Measurements from ENCODE around the gene BPTF. TPM values are rescaled to one million over a fixed set of nuclear protein-coding genes. Genes with fewer than 3 reads are reported as not detected.
"Not testable (repeated sequence)": the region's sequence is repeated elsewhere in the genome, so short reads cannot be mapped to it uniquely, and the experiment has no call there.

The BPTF gene
- total and polyA plus RNA-seq, 2 donors, result 29.8 to 48.5 TPM

DNA sequence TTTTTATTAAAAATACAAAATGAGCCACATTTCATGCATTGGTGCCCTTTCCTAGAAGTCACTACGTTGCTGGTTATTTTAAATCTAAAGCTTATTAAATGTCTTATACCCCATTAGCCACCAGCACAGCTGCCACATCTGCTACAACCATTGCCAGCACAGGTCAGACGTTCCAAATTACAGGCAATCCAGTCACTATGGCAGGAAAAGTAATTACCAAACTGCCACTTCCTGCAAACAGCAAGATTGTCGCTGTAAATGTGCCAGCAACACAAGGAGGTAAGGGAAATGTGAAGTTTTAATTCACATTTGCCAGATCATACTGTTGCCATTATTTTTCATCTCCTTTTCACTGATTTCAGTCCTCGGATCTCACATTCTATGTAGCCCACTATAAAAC, 103.5 kb downstream of the BPTF start:
- 88% methylated on average over 4 of the region's 4 CpGs for WGBS
- not testable (repeated sequence) for H3K4me3 ChIP-seq (ENCODE audit: low read length in 2 of 2); H3K27me3 ChIP-seq (ENCODE audit: control insufficient read depth in 2 of 2, insufficient read depth in 1 of 2, low read length in 1 of 2); DNase-seq (ENCODE audit: low read depth in 6 of 9, low spot score in 9 of 9); H3K27ac ChIP-seq (ENCODE audit: low read depth in 1 of 2, low read length in 1 of 2); H3K9me3 ChIP-seq (ENCODE audit: control insufficient read depth in 2 of 2, insufficient read depth in 1 of 2, low read length in 1 of 2); H3K4me1 ChIP-seq (ENCODE audit: control insufficient read depth in 2 of 2, insufficient read depth in 2 of 2, low read length in 2 of 2)
- H3K36me3 ChIP-seq (ENCODE audit: control insufficient read depth in 2 of 2, insufficient read depth in 2 of 2, low read length in 1 of 2), result peaks cover 64 to 86% of the 10 kb centered on the region in 2 donors

DNA sequence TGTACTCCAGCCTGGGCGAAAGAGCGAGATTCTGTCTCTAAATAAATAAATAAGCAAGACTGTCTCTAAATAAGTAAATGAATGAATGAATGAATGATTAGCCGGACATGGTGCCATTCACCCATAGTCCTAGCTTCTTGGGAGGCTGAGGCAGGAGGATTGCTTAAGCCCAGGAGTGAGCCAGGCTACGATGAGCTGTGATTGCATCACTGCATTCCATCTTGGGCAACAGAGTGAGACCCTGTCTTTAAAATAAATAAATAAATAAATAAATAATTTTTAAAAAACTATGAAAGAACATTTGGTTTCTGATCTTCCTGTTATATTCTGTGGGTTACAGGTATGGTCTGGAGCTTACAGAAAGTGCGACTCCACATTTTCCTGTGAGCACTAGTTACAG, 105.9 kb downstream of the BPTF start:
- H3K36me3 ChIP-seq (ENCODE audit: control insufficient read depth in 2 of 2, insufficient read depth in 2 of 2, low read length in 1 of 2), result peaks cover 54 to 83% of the 10 kb centered on the region in 2 donors
- no peak for DNase-seq (ENCODE audit: low read depth in 6 of 9, low spot score in 9 of 9)
- no peaks in the 10 kb centered on the region for H3K9me3 ChIP-seq (ENCODE audit: control insufficient read depth in 2 of 2, insufficient read depth in 1 of 2, low read length in 1 of 2)
- no peaks in the 10 kb centered on the region for H3K27me3 ChIP-seq (ENCODE audit: control insufficient read depth in 2 of 2, insufficient read depth in 1 of 2, low read length in 1 of 2)
- H3K4me1 ChIP-seq (ENCODE audit: control insufficient read depth in 2 of 2, insufficient read depth in 2 of 2, low read length in 2 of 2), result no peaks in the 10 kb centered on the region
- H3K27ac ChIP-seq (ENCODE audit: low read depth in 1 of 2, low read length in 1 of 2), result no peak overlapping the region
- no peak overlapping the region for H3K4me3 ChIP-seq (ENCODE audit: low read length in 2 of 2)
- 97% methylated on average over 5 of the region's 5 CpGs for WGBS

DNA sequence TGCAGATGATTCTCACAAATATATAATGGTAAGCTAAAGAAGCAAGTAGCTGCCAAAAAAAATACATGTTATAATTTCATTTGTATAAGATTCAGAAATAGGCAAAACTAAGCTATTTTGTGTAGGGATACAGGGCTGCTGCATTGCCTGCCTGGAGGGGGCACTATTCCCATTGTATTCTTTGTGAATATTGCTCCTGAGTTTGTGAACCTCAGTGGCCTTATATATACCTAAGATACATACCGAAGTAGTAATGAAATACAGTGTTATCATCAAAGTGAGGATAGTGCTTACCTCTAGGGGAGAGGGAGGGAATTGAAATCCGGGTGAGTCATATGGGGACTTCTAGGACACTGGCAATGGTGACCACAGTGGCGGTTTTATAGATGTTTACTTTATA, 117.5 kb downstream of the BPTF start:
- H3K27me3 ChIP-seq (ENCODE audit: control insufficient read depth in 2 of 2, insufficient read depth in 1 of 2, low read length in 1 of 2), result no peaks in the 10 kb centered on the region
- H3K9me3 ChIP-seq (ENCODE audit: control insufficient read depth in 2 of 2, insufficient read depth in 1 of 2, low read length in 1 of 2), result no peaks in the 10 kb centered on the region
- H3K4me3 ChIP-seq (ENCODE audit: low read length in 2 of 2), result no peak overlapping the region
- WGBS, result 97% methylated on average over 3 of the region's 3 CpGs
- H3K36me3 ChIP-seq (ENCODE audit: control insufficient read depth in 2 of 2, insufficient read depth in 2 of 2, low read length in 1 of 2), result peaks cover 40 to 90% of the 10 kb centered on the region in 2 donors
- H3K27ac ChIP-seq (ENCODE audit: low read depth in 1 of 2, low read length in 1 of 2), result no peak overlapping the region
- no peaks in the 10 kb centered on the region for H3K4me1 ChIP-seq (ENCODE audit: control insufficient read depth in 2 of 2, insufficient read depth in 2 of 2, low read length in 2 of 2)
- DNase-seq (ENCODE audit: low read depth in 6 of 9, low spot score in 9 of 9), result no peak

DNA sequence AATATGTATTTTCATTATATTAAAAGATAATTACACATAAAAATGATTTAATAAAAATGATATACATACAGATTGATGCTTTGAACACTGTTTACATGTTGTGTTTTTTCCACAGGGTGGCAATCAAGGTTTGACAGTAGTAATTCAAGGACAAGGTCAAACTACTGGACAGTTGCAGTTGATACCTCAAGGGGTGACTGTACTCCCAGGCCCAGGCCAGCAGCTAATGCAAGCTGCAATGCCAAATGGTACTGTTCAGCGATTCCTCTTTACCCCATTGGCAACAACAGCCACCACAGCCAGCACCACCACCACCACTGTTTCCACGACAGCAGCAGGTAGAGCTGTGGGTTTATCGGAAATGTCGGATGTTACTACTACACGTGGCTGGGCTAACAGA, 118.7 kb downstream of the BPTF start:
- Histone ChIP-seq H3K4me1 (ENCODE audit: control insufficient read depth in 2 of 2, insufficient read depth in 2 of 2, low read length in 2 of 2) (no peaks in the 10 kb centered on the region), H3K27ac (ENCODE audit: low read depth in 1 of 2, low read length in 1 of 2) (no peak overlapping the region), H3K27me3 (ENCODE audit: control insufficient read depth in 2 of 2, insufficient read depth in 1 of 2, low read length in 1 of 2) (no peaks in the 10 kb centered on the region), H3K36me3 (ENCODE audit: control insufficient read depth in 2 of 2, insufficient read depth in 2 of 2, low read length in 1 of 2) (peaks cover 52 to 90% of the 10 kb centered on the region in 2 donors), H3K4me3 (ENCODE audit: low read length in 2 of 2) (no peak overlapping the region), H3K9me3 (ENCODE audit: control insufficient read depth in 2 of 2, insufficient read depth in 1 of 2, low read length in 1 of 2) (no peaks in the 10 kb centered on the region)
- DNase-seq (ENCODE audit: low read depth in 6 of 9, low spot score in 9 of 9), result no peak
- 98% methylated on average over 5 of the region's 5 CpGs for WGBS

DNA sequence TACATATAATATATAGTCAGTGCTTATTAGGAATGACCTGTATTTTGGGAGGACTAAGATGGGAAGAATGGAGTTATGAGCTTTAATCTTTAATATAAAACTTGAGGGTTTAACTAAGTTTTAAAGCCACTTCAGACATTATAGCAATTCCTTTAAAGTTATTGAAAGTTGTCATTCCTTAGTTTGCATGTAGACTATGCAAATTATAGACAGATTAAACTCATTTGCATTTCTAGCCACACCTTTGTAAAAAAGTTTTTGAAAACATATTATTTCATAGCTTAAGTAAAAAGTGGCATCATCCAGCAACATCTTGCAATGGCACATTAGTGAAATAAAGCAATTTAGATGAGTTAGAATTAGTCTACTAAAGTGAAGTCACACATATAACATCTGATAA, 121.2 kb downstream of the BPTF start:
- no peak overlapping the region for H3K4me3 ChIP-seq (ENCODE audit: low read length in 2 of 2)
- no peak for DNase-seq (ENCODE audit: low read depth in 6 of 9, low spot score in 9 of 9)
- no peaks in the 10 kb centered on the region for H3K27me3 ChIP-seq (ENCODE audit: control insufficient read depth in 2 of 2, insufficient read depth in 1 of 2, low read length in 1 of 2)
- no peak overlapping the region for H3K27ac ChIP-seq (ENCODE audit: low read depth in 1 of 2, low read length in 1 of 2)
- peaks cover 60 to 91% of the 10 kb centered on the region in 2 donors for H3K36me3 ChIP-seq (ENCODE audit: control insufficient read depth in 2 of 2, insufficient read depth in 2 of 2, low read length in 1 of 2)
- no peaks in the 10 kb centered on the region for H3K4me1 ChIP-seq (ENCODE audit: control insufficient read depth in 2 of 2, insufficient read depth in 2 of 2, low read length in 2 of 2)
- no peaks in the 10 kb centered on the region for H3K9me3 ChIP-seq (ENCODE audit: control insufficient read depth in 2 of 2, insufficient read depth in 1 of 2, low read length in 1 of 2)

DNA sequence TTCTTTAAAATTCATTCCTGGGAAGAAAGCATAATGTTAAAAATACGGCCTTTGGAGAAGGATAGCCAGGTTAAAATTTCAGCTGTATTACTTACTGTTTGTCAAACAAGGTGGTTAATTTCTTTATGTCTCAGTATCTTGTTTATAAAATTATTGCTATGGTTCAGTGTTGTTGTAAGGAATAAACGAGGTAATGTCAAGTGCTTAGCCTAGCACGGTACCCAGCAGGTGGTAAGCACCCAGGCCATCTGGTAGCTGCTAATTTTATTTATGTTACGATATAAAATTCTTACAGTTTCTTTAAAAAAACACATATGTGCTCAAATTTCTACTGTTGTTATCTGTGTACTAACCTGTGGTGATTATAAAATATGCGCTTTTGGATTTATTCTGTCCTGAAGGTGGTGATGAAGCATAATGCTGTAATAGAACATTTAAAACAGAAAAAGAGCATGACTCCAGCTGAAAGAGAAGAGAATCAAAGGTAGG, 122.1 kb downstream of the BPTF start:
- Histone ChIP-seq H3K9me3 (ENCODE audit: control insufficient read depth in 2 of 2, insufficient read depth in 1 of 2, low read length in 1 of 2) (no peaks in the 10 kb centered on the region), H3K27ac (ENCODE audit: low read depth in 1 of 2, low read length in 1 of 2) (no peak overlapping the region), H3K27me3 (ENCODE audit: control insufficient read depth in 2 of 2, insufficient read depth in 1 of 2, low read length in 1 of 2) (no peaks in the 10 kb centered on the region), H3K4me1 (ENCODE audit: control insufficient read depth in 2 of 2, insufficient read depth in 2 of 2, low read length in 2 of 2) (no peaks in the 10 kb centered on the region), H3K4me3 (ENCODE audit: low read length in 2 of 2) (no peak overlapping the region), H3K36me3 (ENCODE audit: control insufficient read depth in 2 of 2, insufficient read depth in 2 of 2, low read length in 1 of 2) (peaks cover 65 to 91% of the 10 kb centered on the region in 2 donors)
- DNase-seq (ENCODE audit: low read depth in 6 of 9, low spot score in 9 of 9), result no peak
- whole genome bisulfite sequencing, result 99% methylated on average over 5 of the region's 5 CpGs

DNA sequence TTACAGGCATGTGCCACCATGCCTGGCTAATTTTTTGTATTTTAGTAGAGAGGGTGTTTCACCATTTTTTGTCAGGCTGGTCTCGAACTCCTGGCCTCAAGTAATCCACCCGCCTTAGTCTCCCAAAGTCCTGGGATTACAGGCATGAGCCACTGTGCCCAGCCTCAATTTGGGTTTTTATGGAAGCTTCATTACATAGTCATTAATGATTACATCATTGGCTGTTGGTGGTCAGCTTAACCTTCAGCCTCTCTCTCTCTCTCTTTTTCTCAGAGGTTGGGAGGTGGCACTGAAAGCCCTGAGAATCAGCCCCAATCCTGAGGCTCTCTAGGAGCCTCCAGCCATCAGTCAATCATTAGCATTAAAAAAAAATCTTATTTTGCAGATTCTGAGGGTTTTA, 125.6 kb downstream of the BPTF start:
- peaks cover 64 to 72% of the 10 kb centered on the region in 2 donors for H3K36me3 ChIP-seq (ENCODE audit: control insufficient read depth in 2 of 2, insufficient read depth in 2 of 2, low read length in 1 of 2)
- no peak for DNase-seq (ENCODE audit: low read depth in 6 of 9, low spot score in 9 of 9)
- no peak overlapping the region for H3K4me3 ChIP-seq (ENCODE audit: low read length in 2 of 2)
- H3K9me3 ChIP-seq (ENCODE audit: control insufficient read depth in 2 of 2, insufficient read depth in 1 of 2, low read length in 1 of 2), result no peaks in the 10 kb centered on the region
- no peak overlapping the region for H3K27ac ChIP-seq (ENCODE audit: low read depth in 1 of 2, low read length in 1 of 2)
- WGBS, result 99% methylated on average over 2 of the region's 2 CpGs
- no peaks in the 10 kb centered on the region for H3K27me3 ChIP-seq (ENCODE audit: control insufficient read depth in 2 of 2, insufficient read depth in 1 of 2, low read length in 1 of 2)
- no peaks in the 10 kb centered on the region for H3K4me1 ChIP-seq (ENCODE audit: control insufficient read depth in 2 of 2, insufficient read depth in 2 of 2, low read length in 2 of 2)

DNA sequence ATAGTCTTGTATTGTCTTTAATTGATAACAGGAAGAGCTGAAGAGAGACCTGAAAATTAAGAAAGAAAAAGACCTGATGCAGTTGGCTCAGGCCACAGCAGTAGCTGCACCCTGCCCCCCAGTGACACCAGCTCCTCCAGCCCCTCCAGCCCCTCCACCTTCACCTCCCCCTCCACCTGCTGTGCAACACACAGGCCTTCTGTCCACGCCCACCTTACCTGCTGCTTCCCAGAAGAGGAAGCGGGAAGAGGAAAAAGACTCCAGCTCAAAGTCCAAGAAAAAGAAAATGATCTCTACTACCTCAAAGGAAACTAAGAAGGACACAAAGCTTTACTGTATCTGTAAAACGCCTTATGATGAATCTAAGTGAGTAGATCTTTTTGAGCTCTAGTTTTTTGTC, 134.2 kb downstream of the BPTF start:
- no peak overlapping the region for H3K4me3 ChIP-seq (ENCODE audit: low read length in 2 of 2)
- WGBS, result 95% methylated on average over 3 of the region's 3 CpGs
- no peaks in the 10 kb centered on the region for H3K4me1 ChIP-seq (ENCODE audit: control insufficient read depth in 2 of 2, insufficient read depth in 2 of 2, low read length in 2 of 2)
- H3K27me3 ChIP-seq (ENCODE audit: control insufficient read depth in 2 of 2, insufficient read depth in 1 of 2, low read length in 1 of 2), result no peaks in the 10 kb centered on the region
- H3K9me3 ChIP-seq (ENCODE audit: control insufficient read depth in 2 of 2, insufficient read depth in 1 of 2, low read length in 1 of 2), result no peaks in the 10 kb centered on the region
- H3K27ac ChIP-seq (ENCODE audit: low read depth in 1 of 2, low read length in 1 of 2), result no peak overlapping the region
- no peak for DNase-seq (ENCODE audit: low read depth in 6 of 9, low spot score in 9 of 9)
- H3K36me3 ChIP-seq (ENCODE audit: control insufficient read depth in 2 of 2, insufficient read depth in 2 of 2, low read length in 1 of 2), result peaks cover 41 to 44% of the 10 kb centered on the region in 2 donors

DNA sequence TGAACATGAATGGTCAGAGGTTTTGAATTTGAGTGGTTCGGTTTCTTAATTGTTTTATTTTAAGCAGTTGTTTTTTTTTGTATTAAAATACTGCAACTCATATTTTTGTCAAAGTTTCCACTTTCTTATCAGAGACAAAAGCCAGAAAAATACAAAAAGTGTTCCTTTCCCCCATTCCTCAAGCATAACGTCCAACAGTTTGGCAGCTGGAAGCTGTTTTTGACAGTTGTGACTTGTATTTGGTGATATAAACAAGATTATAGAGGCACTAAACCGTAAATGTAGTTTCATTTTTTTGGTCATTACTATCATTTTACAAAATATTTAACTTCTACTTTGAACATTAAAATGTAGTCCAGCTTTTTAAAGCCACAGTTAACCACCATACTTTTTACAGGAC, 135.0 kb downstream of the BPTF start:
- not testable (repeated sequence) for H3K9me3 ChIP-seq (ENCODE audit: control insufficient read depth in 2 of 2, insufficient read depth in 1 of 2, low read length in 1 of 2); DNase-seq (ENCODE audit: low read depth in 6 of 9, low spot score in 9 of 9); H3K27ac ChIP-seq (ENCODE audit: low read depth in 1 of 2, low read length in 1 of 2); H3K27me3 ChIP-seq (ENCODE audit: control insufficient read depth in 2 of 2, insufficient read depth in 1 of 2, low read length in 1 of 2); H3K4me3 ChIP-seq (ENCODE audit: low read length in 2 of 2); H3K4me1 ChIP-seq (ENCODE audit: control insufficient read depth in 2 of 2, insufficient read depth in 2 of 2, low read length in 2 of 2)
- H3K36me3 ChIP-seq (ENCODE audit: control insufficient read depth in 2 of 2, insufficient read depth in 2 of 2, low read length in 1 of 2), result peaks cover 47 to 50% of the 10 kb centered on the region in 2 donors
- 96% methylated on average over 3 of the region's 3 CpGs for WGBS

DNA sequence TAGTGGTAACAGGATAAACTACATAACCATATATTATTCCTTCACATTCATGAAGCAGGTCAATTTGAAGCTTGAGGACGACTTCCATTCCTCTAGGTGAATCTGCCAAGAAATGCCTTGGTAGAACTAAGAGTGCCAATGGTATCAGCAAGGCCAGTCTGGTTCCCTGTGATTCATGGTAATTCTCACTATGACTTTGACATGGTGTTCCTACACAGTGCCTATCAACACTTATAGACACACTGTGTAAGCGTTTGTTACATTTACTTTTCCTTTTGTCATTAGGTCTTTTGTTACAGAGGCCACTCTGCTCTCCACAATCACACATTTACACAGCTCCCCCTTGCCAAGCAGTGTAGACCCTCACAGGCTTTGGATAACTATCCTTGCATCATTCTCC, 136.9 kb downstream of the BPTF start:
- H3K4me1 ChIP-seq (ENCODE audit: control insufficient read depth in 2 of 2, insufficient read depth in 2 of 2, low read length in 2 of 2); H3K27ac ChIP-seq (ENCODE audit: low read depth in 1 of 2, low read length in 1 of 2); H3K9me3 ChIP-seq (ENCODE audit: control insufficient read depth in 2 of 2, insufficient read depth in 1 of 2, low read length in 1 of 2); H3K27me3 ChIP-seq (ENCODE audit: control insufficient read depth in 2 of 2, insufficient read depth in 1 of 2, low read length in 1 of 2); DNase-seq (ENCODE audit: low read depth in 6 of 9, low spot score in 9 of 9); H3K4me3 ChIP-seq (ENCODE audit: low read length in 2 of 2): not testable (repeated sequence)
- 97% methylated on average over 2 of the region's 2 CpGs for WGBS
- H3K36me3 ChIP-seq (ENCODE audit: control insufficient read depth in 2 of 2, insufficient read depth in 2 of 2, low read length in 1 of 2), result peaks cover 49 to 64% of the 10 kb centered on the region in 2 donors

Data from thymus (tissue), 11 donors.